IMR-90 (cell line): ENCODE results near the gene KLHL2.
A peak's percentile ranks its signal among the peaks of the same experiment; 100 is the strongest.

Experiments used
- BHLHE40 ChIP-seq: fragments of 150-350 bp; IDR thresholded peaks from 2 replicates; pipeline ENCODE4 v1.6.1; 2016; ENCODE audit warnings: mild to moderate bottlenecking, low read depth, low read length
- CEBPB ChIP-seq: IDR thresholded peaks from 2 replicates; pipeline ENCODE4 v1.6.1; 2012; ENCODE audit warnings: low read depth, low read length, improper control_type of control experiment
- CHD1 ChIP-seq: IDR thresholded peaks from 2 replicates; pipeline ENCODE4 v1.6.1; 2012; ENCODE audit warnings: low read depth, low read length, improper control_type of control experiment
- CTCF ChIP-seq: conservative IDR thresholded peaks from 2 replicates; pipeline ENCODE4 v1.5.1; 2012; ENCODE audit warnings: mild to moderate bottlenecking, low read depth, low read length, improper control_type of control experiment
- FOS ChIP-seq: fragments of 150-350 bp; IDR thresholded peaks from 2 replicates; pipeline ENCODE4 v1.6.1; 2016; ENCODE audit warnings: low read depth, low read length
- MAZ ChIP-seq: IDR thresholded peaks from 2 replicates; pipeline ENCODE4 v1.6.1; 2012; ENCODE audit warnings: low read depth, mild to moderate bottlenecking, low read length, improper control_type of control experiment, moderate library complexity, borderline replicate concordance
- MXI1 ChIP-seq: IDR thresholded peaks from 2 replicates; pipeline ENCODE4 v1.6.1; 2012; ENCODE audit warnings: low read depth, mild to moderate bottlenecking, low read length, moderate library complexity, borderline replicate concordance
- NFE2L2 ChIP-seq: fragments of 150-350 bp; IDR thresholded peaks from 2 replicates; pipeline ENCODE4 v1.6.1; 2016; ENCODE audit warnings: low read depth, mild to moderate bottlenecking, low read length
- POLR2A ChIP-seq: IDR thresholded peaks from 2 replicates; pipeline ENCODE4 v1.6.1; 2012; ENCODE audit warnings: mild to moderate bottlenecking, low read depth, low read length
- RAD21 ChIP-seq: IDR thresholded peaks from 2 replicates; pipeline ENCODE4 v1.6.1; 2012; ENCODE audit warnings: low read length, improper control_type of control experiment
- RFX5 ChIP-seq: IDR thresholded peaks from 2 replicates; pipeline ENCODE4 v1.8.0; 2012; ENCODE audit warnings: low read depth, mild to moderate bottlenecking, low read length, moderate library complexity
- SMC3 ChIP-seq: fragments of 150-350 bp; IDR thresholded peaks from 2 replicates; pipeline ENCODE4 v1.6.1; 2016; ENCODE audit warnings: low read depth, mild to moderate bottlenecking, antibody characterized with exemption, low read length, moderate library complexity
- USF2 ChIP-seq: fragments of 150-350 bp; IDR thresholded peaks from 2 replicates; pipeline ENCODE4 v1.6.1; 2017; ENCODE audit warnings: mild to moderate bottlenecking, antibody characterized with exemption, low read length, low read depth
- TF ChIP-seq, protein P1 (sequence below): fragments of 150-350 bp; IDR thresholded peaks from 2 replicates; pipeline ENCODE4 v1.6.1; 2016; ENCODE audit warnings: low read depth, mild to moderate bottlenecking, low read length, moderate library complexity, borderline replicate concordance

- TF ChIP-seq POLR2A, result no peak
- no peak for TF ChIP-seq MAZ
- no peak for TF ChIP-seq RAD21
- no peak for TF ChIP-seq SMC3
- no peak for TF ChIP-seq CTCF
- TF ChIP-seq RFX5, result no peak
- TF ChIP-seq, protein P1, sequence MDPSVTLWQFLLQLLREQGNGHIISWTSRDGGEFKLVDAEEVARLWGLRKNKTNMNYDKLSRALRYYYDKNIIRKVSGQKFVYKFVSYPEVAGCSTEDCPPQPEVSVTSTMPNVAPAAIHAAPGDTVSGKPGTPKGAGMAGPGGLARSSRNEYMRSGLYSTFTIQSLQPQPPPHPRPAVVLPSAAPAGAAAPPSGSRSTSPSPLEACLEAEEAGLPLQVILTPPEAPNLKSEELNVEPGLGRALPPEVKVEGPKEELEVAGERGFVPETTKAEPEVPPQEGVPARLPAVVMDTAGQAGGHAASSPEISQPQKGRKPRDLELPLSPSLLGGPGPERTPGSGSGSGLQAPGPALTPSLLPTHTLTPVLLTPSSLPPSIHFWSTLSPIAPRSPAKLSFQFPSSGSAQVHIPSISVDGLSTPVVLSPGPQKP, result no peak
- no peak for TF ChIP-seq MXI1
- TF ChIP-seq CEBPB, result peak; percentile 37; the same call in 1 of the 2 replicates
- TF ChIP-seq CHD1, result no peak
- no peak for TF ChIP-seq FOS
- no peak for TF ChIP-seq USF2
- no peak for TF ChIP-seq NFE2L2
- TF ChIP-seq BHLHE40, result no peak
Observed at GRCh38 chr4:165308166-165308565, 100.8 kb downstream of the KLHL2 start.
